CD8-positive, alpha-beta memory T cell (primary cell): ENCODE results near the gene IL1R2. TPM values are rescaled to one million over a fixed set of nuclear protein-coding genes. Genes with fewer than 3 reads are reported as not detected.

ENCODE experiments used
- CTCF ChIA-PET: fragments of 350-600 bp; sonication (Branson Sonifier 250); formaldehyde crosslinking; loops from one replicate; lab custom pipeline; 2021; ENCODE audit warnings: antibody characterized with exemption; lab: Charles Lee
- POLR2A ChIA-PET: fragments of 350-600 bp; sonication (Branson Sonifier 250); formaldehyde crosslinking; loops from one replicate; lab custom pipeline; 2021; ENCODE audit warnings: antibody characterized with exemption; lab: Charles Lee
- DNase-seq, 5 donors: peaks; one replicate each; pipeline versions ENCODE4 v3.0.0 to v3.0.0-alpha.2; 2020 to 2022; ENCODE audit warnings: mixed read lengths in 1 of 5
- H3K27ac ChIP-seq: one replicate; pipeline ENCODE4 v1.7.0; 2013; ENCODE audit warnings: low read depth, mild to moderate bottlenecking, low read length, moderate library complexity
- H3K27me3 ChIP-seq: 2 replicates; pipeline ENCODE4 v1.7.0; 2013; ENCODE audit warnings: low read length, mild to moderate bottlenecking; ENCODE audit not compliant: insufficient read depth, poor library complexity, severe bottlenecking
- H3K36me3 ChIP-seq: 2 replicates; pipeline ENCODE4 v1.7.0; 2013; ENCODE audit warnings: mild to moderate bottlenecking, low read length, moderate library complexity; ENCODE audit not compliant: insufficient read depth
- H3K4me1 ChIP-seq: 2 replicates; pipeline ENCODE4 v1.7.0; 2013; ENCODE audit warnings: mild to moderate bottlenecking, low read length, moderate library complexity; ENCODE audit not compliant: insufficient read depth
- H3K4me3 ChIP-seq: 2 replicates; pipeline ENCODE4 v1.7.0; 2013; ENCODE audit warnings: mild to moderate bottlenecking, low read length
- H3K9me3 ChIP-seq: 2 replicates; pipeline ENCODE4 v1.7.0; 2013; ENCODE audit warnings: mild to moderate bottlenecking, low read length
- H3K27ac Mint-ChIP-seq, 8 donors: one replicate each; pipeline ENCODE4 v1.8.0; 2020 to 2021; ENCODE audit warnings: mixed read lengths in 8 of 8, mild to moderate bottlenecking in 6 of 8, inconsistent platforms in 3 of 8, moderate library complexity in 3 of 8
- H3K27me3 Mint-ChIP-seq, 2 donors: one replicate each; pipeline ENCODE4 v1.8.0; 2020 to 2021; ENCODE audit warnings: mixed read lengths in 2 of 2, mild to moderate bottlenecking in 1 of 2, moderate library complexity in 1 of 2
- H3K36me3 Mint-ChIP-seq, 3 donors: one replicate each; pipeline ENCODE4 v1.8.0; 2020 to 2021; ENCODE audit warnings: mixed read lengths in 3 of 3, inconsistent platforms in 1 of 3, mild to moderate bottlenecking in 1 of 3
- H3K4me1 Mint-ChIP-seq, 3 donors: one replicate each; pipeline ENCODE4 v1.8.0; 2020 to 2021; ENCODE audit warnings: mixed read lengths in 3 of 3, inconsistent platforms in 1 of 3, mild to moderate bottlenecking in 1 of 3
- H3K4me3 Mint-ChIP-seq, 7 donors: one replicate each; pipeline ENCODE4 v1.8.0; 2020 to 2021; ENCODE audit warnings: mixed read lengths in 7 of 7, mild to moderate bottlenecking in 6 of 7, moderate library complexity in 4 of 7, inconsistent platforms in 2 of 7
- H3K9me3 Mint-ChIP-seq, 5 donors: one replicate each; pipeline ENCODE4 v1.8.0; 2020 to 2022; ENCODE audit warnings: mixed read lengths in 5 of 5, mild to moderate bottlenecking in 3 of 5, moderate library complexity in 2 of 5, inconsistent platforms in 1 of 5
- polyA plus RNA-seq: library from polyadenylated mRNA; unstranded; fragments of 300-500 nt; fragmentation: Illumina TruSeq; gene quantifications from one replicate; pipeline ENCODE4 v1.2.3, GENCODE V29; 2021
- total RNA-seq, 2 experiments: library from RNA; stranded (reverse); gene quantifications; one replicate each; pipeline ENCODE4 v1.2.3, GENCODE V29; 2021

IL1R2 gene
- total and polyA plus RNA-seq, 3 experiments from 2014 or later = 0.85 to 1.4 TPM; not detected in 1

- DNase-seq = no peak
Measured at GRCh38 chr2:101993772-101994171, 2.0 kb downstream of the IL1R2 start.

GRCh38 chr2:101995019-101995418 is 3.3 kb downstream of the IL1R2 start:
- H3K36me3 Mint-ChIP-seq = no peaks in the 10 kb centered on the region
- H3K27me3 Mint-ChIP-seq = peaks cover 9 to 47% of the 10 kb centered on the region in 2 donors
- H3K27me3 ChIP-seq = peaks cover 8% of the 10 kb centered on the region

More at GRCh38 chr2:101993772-101994171, 2.0 kb downstream of the IL1R2 start:
- Histone ChIP-seq H3K4me1 (no peaks in the 10 kb centered on the region), H3K36me3 (no peaks in the 10 kb centered on the region), H3K27ac (no peak overlapping the region), H3K27me3 (peaks cover 8% of the 10 kb centered on the region), H3K9me3 (no peaks in the 10 kb centered on the region), H3K4me3 (no peak overlapping the region)
- H3K27ac Mint-ChIP-seq = peak overlapping the region in 1 of 8 donors; percentile 90
- no peak overlapping the region for H3K4me3 Mint-ChIP-seq
- ChIA-PET CTCF (interaction anchor here (1.1 to 1.2 kb wide), 2 partner anchors 11 to 12 kb away, joined by 3 to 4 read pairs; no protein-coding TSS in a partner anchor), POLR2A (no interaction called here)
- no peaks in the 10 kb centered on the region for H3K9me3 Mint-ChIP-seq
- H3K36me3 Mint-ChIP-seq = no peaks in the 10 kb centered on the region
- peaks cover 9 to 47% of the 10 kb centered on the region in 2 donors for H3K27me3 Mint-ChIP-seq
- H3K4me1 Mint-ChIP-seq = peaks cover 5 to 11% (median 6%) of the 10 kb centered on the region in 3 donors

GRCh38 chr2:101995804-101996203 is 4.0 kb downstream of the IL1R2 start:
- no peaks in the 10 kb centered on the region for H3K36me3 Mint-ChIP-seq
- H3K4me1 ChIP-seq = no peaks in the 10 kb centered on the region
- no peaks in the 10 kb centered on the region for H3K36me3 ChIP-seq
- no peak overlapping the region for H3K27ac ChIP-seq
- no peak overlapping the region for H3K4me3 Mint-ChIP-seq
- ChIA-PET CTCF (no interaction called here), POLR2A (no interaction called here)
- H3K4me3 ChIP-seq = no peak overlapping the region
- H3K27me3 ChIP-seq = peaks cover 8% of the 10 kb centered on the region
- peaks cover 11 to 41% of the 10 kb centered on the region in 2 donors for H3K27me3 Mint-ChIP-seq
- DNase-seq = no peak
- H3K4me1 Mint-ChIP-seq = peaks cover 0 to 6% (median 0%) of the 10 kb centered on the region in 3 donors
- no peaks in the 10 kb centered on the region for H3K9me3 ChIP-seq
- no peak overlapping the region for H3K27ac Mint-ChIP-seq
- H3K9me3 Mint-ChIP-seq = no peaks in the 10 kb centered on the region

More at GRCh38 chr2:101995019-101995418, 3.3 kb downstream of the IL1R2 start:
- CTCF ChIA-PET = interaction anchor here (1.1 to 1.2 kb wide), 2 partner anchors 9 to 11 kb away, joined by 3 to 4 read pairs; no protein-coding TSS in a partner anchor
- Histone ChIP-seq H3K4me3 (no peak overlapping the region), H3K36me3 (no peaks in the 10 kb centered on the region), H3K4me1 (no peaks in the 10 kb centered on the region), H3K27ac (no peak overlapping the region), H3K9me3 (no peaks in the 10 kb centered on the region)
- Mint-ChIP-seq H3K27ac (no peak overlapping the region), H3K9me3 (no peaks in the 10 kb centered on the region), H3K4me3 (no peak overlapping the region), H3K4me1 (peaks cover 0 to 8% (median 0%) of the 10 kb centered on the region in 3 donors)
- POLR2A ChIA-PET = no interaction called here
- DNase-seq = no peak

- H3K36me3 ChIP-seq = no peaks in the 10 kb centered on the region
- Mint-ChIP-seq H3K36me3 (no peaks in the 10 kb centered on the region), H3K4me1 (peaks cover 0 to 6% (median 0%) of the 10 kb centered on the region in 3 donors), H3K4me3 (no peak overlapping the region), H3K9me3 (no peaks in the 10 kb centered on the region), H3K27ac (no peak overlapping the region), H3K27me3 (peaks cover 5 to 31% of the 10 kb centered on the region in 2 donors)
- H3K4me3 ChIP-seq = no peak overlapping the region
- H3K27me3 ChIP-seq = no peaks in the 10 kb centered on the region
- CTCF ChIA-PET = interaction anchor here (1.8 kb wide), 1 partner anchor 242 kb away, joined by 4 read pairs; no protein-coding TSS in a partner anchor
- no peak for DNase-seq
- no peaks in the 10 kb centered on the region for H3K4me1 ChIP-seq
- POLR2A ChIA-PET = no interaction called here
- H3K9me3 ChIP-seq = no peaks in the 10 kb centered on the region
- H3K27ac ChIP-seq = no peak overlapping the region
Measured at GRCh38 chr2:101998556-101998895, 6.8 kb downstream of the IL1R2 start.

- no peak for DNase-seq
- POLR2A ChIA-PET = no interaction called here
- H3K27me3 ChIP-seq = no peaks in the 10 kb centered on the region
- peaks cover 4% of the 10 kb centered on the region for H3K4me1 ChIP-seq
- CTCF ChIA-PET = interaction anchor here (1.4 to 1.8 kb wide), 2 partner anchors 21 to 241 kb away, joined by 4 read pairs; no protein-coding TSS in a partner anchor
- H3K9me3 ChIP-seq = no peaks in the 10 kb centered on the region
- peaks cover 5 to 28% of the 10 kb centered on the region in 2 donors for H3K27me3 Mint-ChIP-seq
- peaks cover 0 to 6% (median 0%) of the 10 kb centered on the region in 3 donors for H3K4me1 Mint-ChIP-seq
- no peak overlapping the region for H3K27ac ChIP-seq
- no peak overlapping the region for H3K4me3 ChIP-seq
- no peak overlapping the region for H3K4me3 Mint-ChIP-seq
- H3K9me3 Mint-ChIP-seq = no peaks in the 10 kb centered on the region
- no peaks in the 10 kb centered on the region for H3K36me3 Mint-ChIP-seq
- H3K36me3 ChIP-seq = no peaks in the 10 kb centered on the region
- H3K27ac Mint-ChIP-seq = peak overlapping the region in 1 of 8 donors; percentile 16
Measured at GRCh38 chr2:101998896-101999789, 7.4 kb downstream of the IL1R2 start.

GRCh38 chr2:102000012-102000411 is 8.3 kb downstream of the IL1R2 start:
- H3K27ac Mint-ChIP-seq = no peak overlapping the region
- no peak overlapping the region for H3K4me3 Mint-ChIP-seq
- ChIA-PET CTCF (interaction anchor here (1.4 to 1.8 kb wide), 2 partner anchors 20 to 240 kb away, joined by 4 read pairs; no protein-coding TSS in a partner anchor), POLR2A (no interaction called here)
- DNase-seq = no peak
- Histone ChIP-seq H3K9me3 (no peaks in the 10 kb centered on the region), H3K4me3 (no peak overlapping the region), H3K4me1 (peaks cover 8% of the 10 kb centered on the region), H3K27me3 (no peaks in the 10 kb centered on the region), H3K36me3 (no peaks in the 10 kb centered on the region), H3K27ac (no peak overlapping the region)
- peaks cover 0 to 6% (median 0%) of the 10 kb centered on the region in 3 donors for H3K4me1 Mint-ChIP-seq
- no peaks in the 10 kb centered on the region for H3K36me3 Mint-ChIP-seq
- H3K9me3 Mint-ChIP-seq = no peaks in the 10 kb centered on the region
- peaks cover 5 to 23% of the 10 kb centered on the region in 2 donors for H3K27me3 Mint-ChIP-seq

- peaks cover 9% of the 10 kb centered on the region for H3K4me1 ChIP-seq
- ChIA-PET POLR2A (no interaction called here), CTCF (interaction anchor here (0.5 to 1.4 kb wide), 2 partner anchors 240 to 741 kb away, joined by 3 to 4 read pairs; no protein-coding TSS in a partner anchor)
- H3K27ac ChIP-seq = no peak overlapping the region
- Mint-ChIP-seq H3K36me3 (no peaks in the 10 kb centered on the region), H3K4me1 (peaks cover 0 to 9% (median 4%) of the 10 kb centered on the region in 3 donors), H3K9me3 (no peaks in the 10 kb centered on the region), H3K27me3 (peaks cover 3 to 16% of the 10 kb centered on the region in 2 donors), H3K27ac (peak overlapping the region in 1 of 8 donors; percentile 68), H3K4me3 (no peak overlapping the region)
- H3K4me3 ChIP-seq = no peak overlapping the region
- DNase-seq = no peak
- no peaks in the 10 kb centered on the region for H3K36me3 ChIP-seq
- no peaks in the 10 kb centered on the region for H3K9me3 ChIP-seq
- no peaks in the 10 kb centered on the region for H3K27me3 ChIP-seq
Measured at GRCh38 chr2:102000813-102001766, 9.3 kb downstream of the IL1R2 start.
